Stimulated activated CD4-positive, alpha-beta T cell treated with anti-CD3 and anti-CD28 coated beads, Interleukin-12 subunit alpha, Interleukin-12 subunit beta, amount 100 ng/mL, for 48 hours (primary cell): ENCODE results near the gene PRRT1.
A peak's percentile ranks its signal among the peaks of the same experiment; 100 is the strongest.
"Not testable (repeated sequence)": the region's sequence is repeated elsewhere in the genome, so short reads cannot be mapped to it uniquely, and the experiment has no call there.

ENCODE experiments used
- DNase-seq, 3 donors: peaks; one replicate each; pipeline ENCODE4 v3.0.0-alpha.2; 2020; ENCODE audit warnings: low read depth in 2 of 3, low spot score in 1 of 3

PRRT1 gene

GRCh38 chr6:32151863-32152768, at the start of gene PRRT1:
PRRT1 (minus strand) TSS chr6:32151939; CDS start chr6:32151827, 112 bp downstream.
- DNase-seq, result no peak

GRCh38 chr6:32200711-32201475, 49.2 kb upstream of the PRRT1 start:
- no peak for DNase-seq

GRCh38 chr6:32198866-32199265, 47.1 kb upstream of the PRRT1 start:
- DNase-seq, result no peak

GRCh38 chr6:32198345-32198696, 46.6 kb upstream of the PRRT1 start:
- DNase-seq, result no peak

- DNase-seq, result no peak
These were observed 45.2 kb upstream of the PRRT1 start for GRCh38 chr6:32196682-32197616.

- peak; percentile 41 to 51 (median 51) for DNase-seq
These were observed 44.4 kb upstream of the PRRT1 start for GRCh38 chr6:32195902-32196681.

- peak; percentile 100 for DNase-seq
These were observed 43.8 kb upstream of the PRRT1 start for GRCh38 chr6:32195652-32195901.

GRCh38 chr6:32194825-32195651, 43.3 kb upstream of the PRRT1 start:
- no peak for DNase-seq

GRCh38 chr6:32194388-32194787, 42.6 kb upstream of the PRRT1 start:
- no peak for DNase-seq

- not testable (repeated sequence) for DNase-seq
These were observed 41.4 kb upstream of the PRRT1 start for GRCh38 chr6:32193096-32193495.

GRCh38 chr6:32192608-32193039, 40.9 kb upstream of the PRRT1 start, which contains the start of gene GPSM3:
GPSM3 (minus strand) TSS chr6:32192643; CDS start chr6:32192513, 130 bp downstream.
- DNase-seq, result peak in 1 of 3 donors; percentile 40

- DNase-seq, result no peak
These were observed 40.2 kb upstream of the PRRT1 start for GRCh38 chr6:32191696-32192607.

- DNase-seq, result no peak
These were observed 39.4 kb upstream of the PRRT1 start for GRCh38 chr6:32190911-32191677.

GRCh38 chr6:32190054-32190851, 38.5 kb upstream of the PRRT1 start, which contains the start of gene PBX2:
PBX2 (minus strand) TSS chr6:32190202; CDS start chr6:32189915, 287 bp downstream.
- peak; percentile 61 to 82 (median 73) for DNase-seq

- DNase-seq, result no peak
These were observed 38.0 kb upstream of the PRRT1 start for GRCh38 chr6:32189742-32190053.

GRCh38 chr6:32189069-32189741, 37.5 kb upstream of the PRRT1 start:
- DNase-seq, result no peak
